Measurements from ENCODE around the gene CXCL16.

The CXCL16 gene

GRCh38 chr17:4739122-4740024, at the start of gene CXCL16, which contains the start of gene ZMYND15:
Gene CXCL16 (minus strand): TSS chr17:4739928. CDS start chr17:4739339, 589 bp downstream.
Gene ZMYND15 (plus strand): TSS chr17:4739833. CDS start chr17:4740549, 716 bp downstream.
- peak; percentile 67 for DNase-seq

GRCh38 chr17:4788807-4789700, 49.3 kb upstream of the CXCL16 start, which contains the start of gene GLTPD2:
Gene GLTPD2 (plus strand): TSS chr17:4788964. CDS start chr17:4789012, 48 bp downstream.
- DNase-seq: no peak

- no peak for DNase-seq
These were observed 48.6 kb upstream of the CXCL16 start for GRCh38 chr17:4788159-4788806.

- no peak for DNase-seq
These were observed 46.8 kb upstream of the CXCL16 start for GRCh38 chr17:4786516-4786915.

GRCh38 chr17:4786106-4786511, 46.4 kb upstream of the CXCL16 start, which contains the start of gene VMO1:
Gene VMO1 (minus strand): TSS chr17:4786364. CDS start chr17:4786352, 12 bp downstream.
- DNase-seq: no peak

GRCh38 chr17:4785311-4786105, 45.8 kb upstream of the CXCL16 start:
- no peak for DNase-seq

- DNase-seq: no peak
These were observed 42.9 kb upstream of the CXCL16 start for GRCh38 chr17:4782652-4783051.

- DNase-seq: no peak
These were observed 40.7 kb upstream of the CXCL16 start for GRCh38 chr17:4780325-4780955.

GRCh38 chr17:4777969-4778760, 38.4 kb upstream of the CXCL16 start:
- peak; percentile 41 for DNase-seq

- DNase-seq: no peak
These were observed 32.5 kb upstream of the CXCL16 start for GRCh38 chr17:4772235-4772613.

- DNase-seq: no peak
These were observed 31.9 kb upstream of the CXCL16 start, which contains the start of gene TM4SF5 for GRCh38 chr17:4771519-4772234. Gene TM4SF5 (plus strand): TSS chr17:4771886. CDS start chr17:4771923, 37 bp downstream.

- DNase-seq: no peak
These were observed 29.9 kb upstream of the CXCL16 start for GRCh38 chr17:4769628-4770027.

- DNase-seq: no peak
These were observed 28.6 kb upstream of the CXCL16 start for GRCh38 chr17:4768298-4768697.

- DNase-seq: no peak
These were observed 27.0 kb upstream of the CXCL16 start for GRCh38 chr17:4766723-4767122.

- DNase-seq: no peak
These were observed 26.5 kb upstream of the CXCL16 start for GRCh38 chr17:4766201-4766600.

- DNase-seq: no peak
These were observed 24.9 kb upstream of the CXCL16 start for GRCh38 chr17:4764595-4764994.

- peak; percentile 23 for DNase-seq
These were observed 20.1 kb upstream of the CXCL16 start for GRCh38 chr17:4759776-4760236.

GRCh38 chr17:4753392-4753791, 13.7 kb upstream of the CXCL16 start:
- no peak for DNase-seq

- DNase-seq: no peak
These were observed 12.2 kb upstream of the CXCL16 start for GRCh38 chr17:4751932-4752331.

- DNase-seq: no peak
These were observed 10.9 kb upstream of the CXCL16 start for GRCh38 chr17:4750606-4751005.
